Endothelial cell of umbilical vein (primary cell): ENCODE results near the gene AGPS. TPM values are rescaled to one million over a fixed set of nuclear protein-coding genes. Genes with fewer than 3 reads are reported as not detected.

Experiments
- BruUV-seq: library from RNA; stranded (reverse); fragments of 400-500 nt; replicated peaks from 2 replicates; lab custom pipeline; 2021; lab: Mats Ljungman, UMichigan
- CTCF ChIA-PET: fragments of 300-600, 350-600 bp; sonication (Branson Sonifier 250); formaldehyde crosslinking; loops from one replicate; lab custom pipeline; 2021; ENCODE audit warnings: antibody characterized with exemption, inconsistent platforms; lab: Charles Lee
- POLR2A ChIA-PET: fragments of 300-600, 350-600 bp; sonication (Branson Sonifier 250); formaldehyde crosslinking; loops from one replicate; lab custom pipeline; 2021; ENCODE audit warnings: antibody characterized with exemption, inconsistent platforms; lab: Charles Lee
- DNase-seq: peaks from one replicate; pipeline ENCODE4 v3.0.0-alpha.2; 2011; ENCODE audit warnings: low read depth, low spot score
- FAIRE-seq: peaks from 2 replicates; lab custom pipeline; 2011; peaks lifted over from hg19 to GRCh38; lab: Jason Lieb, UNC
- H2AFZ ChIP-seq: 2 replicates; pipeline ENCODE4 v1.6.0; 2012; ENCODE audit warnings: low read depth, low read length, control low read depth, inconsistent platforms
- H3K27ac ChIP-seq: 2 replicates; pipeline ENCODE4 v1.5.1; 2011; ENCODE audit warnings: low read depth, mild to moderate bottlenecking, control low read depth, low read length, moderate library complexity; ENCODE audit not compliant: insufficient read depth
- H3K27me3 ChIP-seq, 2 experiments: 2 replicates each; pipeline versions ENCODE4 v1.6.0 to v1.6.1; 2011; ENCODE audit warnings: low read length in 2 of 2, mixed read lengths in 1 of 2; ENCODE audit not compliant: control insufficient read depth in 2 of 2, insufficient read depth in 2 of 2
- H3K36me3 ChIP-seq, 2 experiments: 2 replicates in 1 of 2; 3 replicates in 1 of 2; pipeline ENCODE4 v1.5.1; 2011; ENCODE audit warnings: low read length in 2 of 2, mild to moderate bottlenecking in 1 of 2, moderate library complexity in 1 of 2; ENCODE audit not compliant: control insufficient read depth in 2 of 2, insufficient read depth in 2 of 2; ENCODE audit errors: extremely low read depth in 1 of 2
- H3K4me1 ChIP-seq: 3 replicates; pipeline ENCODE4 v1.5.1; 2011; ENCODE audit warnings: mild to moderate bottlenecking, low read length; ENCODE audit not compliant: control insufficient read depth, insufficient read depth; ENCODE audit errors: extremely low read depth
- H3K4me2 ChIP-seq: 2 replicates; pipeline ENCODE4 v1.6.1; 2011; ENCODE audit warnings: low read length, control low read depth, mixed read lengths; ENCODE audit not compliant: insufficient read depth
- H3K4me3 ChIP-seq, 3 experiments: fragments of 200-600 bp in 1 of 3; sonication (generic), shearing (Covaris generic) in 1 of 3; replicated peaks in 1 of 3; 2 replicates each; pipeline ENCODE4 v1.5.1; 2011 to 2016; ENCODE audit warnings: control low read depth in 3 of 3, low read length in 3 of 3, mild to moderate bottlenecking in 2 of 3, inconsistent platforms in 1 of 3, low read depth in 1 of 3, moderate library complexity in 1 of 3; ENCODE audit not compliant: insufficient read depth in 1 of 3
- H3K79me2 ChIP-seq: 2 replicates; pipeline ENCODE4 v1.6.0; 2012; ENCODE audit warnings: low read length, inconsistent platforms; ENCODE audit not compliant: control insufficient read depth, insufficient read depth
- H3K9ac ChIP-seq: replicated peaks from 2 replicates; pipeline ENCODE3; 2011; ENCODE audit warnings: low read length, control low read depth; ENCODE audit not compliant: insufficient read depth; ENCODE audit errors: extremely low read depth
- H3K9me1 ChIP-seq: replicated peaks from 3 replicates; pipeline ENCODE4 v1.6.0; 2011; ENCODE audit warnings: mild to moderate bottlenecking, low read length; ENCODE audit not compliant: control insufficient read depth, insufficient read depth; ENCODE audit errors: extremely low read depth
- H3K9me3 ChIP-seq: replicated peaks from 2 replicates; pipeline ENCODE4 v1.5.1; 2012; ENCODE audit warnings: low read length, inconsistent platforms; ENCODE audit not compliant: control insufficient read depth, insufficient read depth
- H4K20me1 ChIP-seq: replicated peaks from 2 replicates; pipeline ENCODE3; 2011; ENCODE audit warnings: mild to moderate bottlenecking, low read length; ENCODE audit not compliant: control insufficient read depth, insufficient read depth; ENCODE audit errors: extremely low read depth
- CTCF ChIP-seq, 2 donors: IDR thresholded peaks; 1 replicate in 1 of 2; 2 replicates in 1 of 2; pipeline ENCODE4 v1.5.1; 2011; ENCODE audit warnings: low read length in 2 of 2, mild to moderate bottlenecking in 2 of 2, moderate library complexity in 2 of 2, control low read depth in 1 of 2, inconsistent platforms in 1 of 2, low read depth in 1 of 2; ENCODE audit not compliant: insufficient read depth in 1 of 2; ENCODE audit errors: extremely low read depth in 1 of 2
- EZH2 ChIP-seq: IDR thresholded peaks from 2 replicates; pipeline ENCODE4 v1.6.1; 2012; ENCODE audit warnings: borderline replicate concordance, low read depth, mild to moderate bottlenecking, moderate library complexity, low read length, inconsistent platforms; ENCODE audit not compliant: severe bottlenecking
- FOS ChIP-seq: IDR thresholded peaks from 2 replicates; pipeline ENCODE4 v1.6.1; 2011; ENCODE audit warnings: mild to moderate bottlenecking, low read length, moderate library complexity, borderline replicate concordance; ENCODE audit not compliant: insufficient read depth
- GATA2 ChIP-seq: IDR thresholded peaks from 2 replicates; pipeline ENCODE4 v1.7.0; 2011; ENCODE audit warnings: low read depth, mild to moderate bottlenecking, moderate library complexity, mixed read lengths, low read length; ENCODE audit not compliant: insufficient read length, insufficient read depth
- JUN ChIP-seq: IDR thresholded peaks from 2 replicates; pipeline ENCODE4 v1.6.1; 2011; ENCODE audit warnings: borderline replicate concordance, low read depth; ENCODE audit not compliant: insufficient read length, insufficient read depth
- MAX ChIP-seq: IDR thresholded peaks from 2 replicates; pipeline ENCODE4 v1.6.1; 2011; ENCODE audit not compliant: insufficient read depth, insufficient read length
- POLR2A ChIP-seq: IDR thresholded peaks from 2 replicates; pipeline ENCODE4 v1.6.1; 2012; ENCODE audit warnings: low read depth, mild to moderate bottlenecking, control low read depth, low read length
- POLR2AphosphoS5 ChIP-seq: IDR thresholded peaks from 2 replicates; pipeline ENCODE4 v1.6.1; 2012; ENCODE audit warnings: low read depth, mild to moderate bottlenecking, control low read depth, low read length, moderate library complexity; ENCODE audit not compliant: insufficient read depth
- dilution Hi-C: fragments of 300-500 bp; cut with MboI; formaldehyde crosslinking; loops from one replicate; pipeline ENCODE4 v1.15.0; 2019; ENCODE audit warnings: low sequenced_read_pairs; ENCODE audit not compliant: extremely low pct_ligation_motif_present
- intact Hi-C: fragments of 100-400 bp; cut with micrococcal nuclease; formaldehyde crosslinking; loops from one replicate; pipeline ENCODE4 v1.10.0; 2022
- polyA plus RNA-seq, 4 experiments: library from polyadenylated mRNA; depleted of rRNA in 3 of 4; stranded (reverse) in 3 of 4; unstranded in 1 of 4; fragments of >200 nt; gene quantifications; 2 replicates each; pipeline versions ENCODE4 v1.2.1 to v1.2.3, GENCODE V29; 2011 to 2012; ENCODE audit warnings: missing spikeins in 1 of 4
- total RNA-seq: library from RNA; stranded (reverse); gene quantifications from 2 replicates; pipeline ENCODE4 v1.2.3, GENCODE V29; 2021

The AGPS gene
- total and polyA plus RNA-seq, 2 donors (not counting 3 experiments of a cell fraction or from before 2014, with no cell fraction given) = 10.1 to 96.5 TPM

- no peaks in the 10 kb centered on the region for H3K36me3 ChIP-seq
- H3K27me3 ChIP-seq = no peaks in the 10 kb centered on the region
- TF ChIP-seq FOS (no peak), CTCF (IDR thresholded peaks at IDR 0.05; ENCODE audit: extremely low read depth in 1 of 2, insufficient read depth in 1 of 2, low read depth in 1 of 2, low read length in 2 of 2) (no peak), EZH2 (no peak)
- H3K9ac ChIP-seq = no peak overlapping the region
- dilution Hi-C loops (no loop called here), intact Hi-C loops (no loop called here)
- H2AFZ ChIP-seq = no peak overlapping the region
- H4K20me1 ChIP-seq = no peaks in the 10 kb centered on the region
- no peak for DNase-seq
- ChIA-PET POLR2A (no interaction called here), CTCF (interaction anchor here (1.2 kb wide), 1 partner anchor 16 kb away, joined by 4 read pairs; no protein-coding TSS in a partner anchor)
- H3K9me3 ChIP-seq = no peaks in the 10 kb centered on the region
- no peaks in the 10 kb centered on the region for H3K79me2 ChIP-seq
- no TSS peak for BruUV-seq
- no peaks in the 10 kb centered on the region for H3K9me1 ChIP-seq
- no peaks in the 10 kb centered on the region for H3K4me1 ChIP-seq
- no peak for FAIRE-seq
- H3K4me2 ChIP-seq = no peak overlapping the region
- no peak overlapping the region for H3K27ac ChIP-seq
- H3K4me3 ChIP-seq = no peak overlapping the region
Observed at GRCh38 chr2:177582000-177582399, 189.4 kb downstream of the AGPS start.

GRCh38 chr2:177584030-177584692, 191.6 kb downstream of the AGPS start:
- intact Hi-C loops = no loop called here
- Histone ChIP-seq H3K36me3 (no peaks in the 10 kb centered on the region), H3K4me3 (no peak overlapping the region), H3K79me2 (no peaks in the 10 kb centered on the region), H2AFZ (no peak overlapping the region), H3K9ac (no peak overlapping the region), H3K9me1 (no peaks in the 10 kb centered on the region), H3K4me2 (no peak overlapping the region), H3K9me3 (no peaks in the 10 kb centered on the region), H3K4me1 (no peaks in the 10 kb centered on the region), H3K27me3 (no peaks in the 10 kb centered on the region), H3K27ac (no peak overlapping the region), H4K20me1 (no peaks in the 10 kb centered on the region)
- POLR2A ChIA-PET = interaction anchor here (0.7 kb wide), 1 partner anchor 793 kb away, joined by 4 read pairs; no protein-coding TSS in a partner anchor
- no TSS peak for BruUV-seq
- FAIRE-seq (no peak), DNase-seq (no peak)
- dilution Hi-C loops = no loop called here
- no peak for TF ChIP-seq MAX
- TF ChIP-seq JUN = no peak
- TF ChIP-seq POLR2A = no peak
- no peak for TF ChIP-seq CTCF (IDR thresholded peaks at IDR 0.05; ENCODE audit: extremely low read depth in 1 of 2, insufficient read depth in 1 of 2, low read depth in 1 of 2, low read length in 2 of 2)
- no peak for TF ChIP-seq POLR2AphosphoS5
- no peak for TF ChIP-seq GATA2
- CTCF ChIA-PET = interaction anchor here (3.7 kb wide), 1 partner anchor 20 kb away, joined by 14 read pairs; no protein-coding TSS in a partner anchor
